GM12865 (cell line): ENCODE results near the gene GPX6.

Experiments
- DNase-seq: peaks from one replicate; pipeline ENCODE4 v3.0.0; 2010; ENCODE audit warnings: low read depth
- H3K4me3 ChIP-seq: 2 replicates; pipeline ENCODE4 v1.5.1; 2011; ENCODE audit warnings: mild to moderate bottlenecking, low read depth, low read length, control low read depth
- CTCF ChIP-seq: IDR thresholded peaks from 2 replicates; pipeline ENCODE4 v1.5.1; 2011; ENCODE audit warnings: low read length, control low read depth, low read depth, inconsistent platforms; ENCODE audit not compliant: insufficient read depth; ENCODE audit errors: missing control alignments

Gene GPX6

GRCh38 chr6:28515676-28516075 lies at the start of gene GPX6:
Gene GPX6 (minus strand): TSS chr6:28515793. CDS start chr6:28515743, 50 bp downstream.
- DNase-seq = no peak
- no peak within 1 kb of the TSS for H3K4me3 ChIP-seq
- no peak for TF ChIP-seq CTCF

- no peak for TF ChIP-seq CTCF
- no peak for DNase-seq
- H3K4me3 ChIP-seq = no peak overlapping the region
These were observed 48.0 kb upstream of the GPX6 start for GRCh38 chr6:28563430-28564095.

- no peak overlapping the region for H3K4me3 ChIP-seq
- no peak for DNase-seq
- no peak for TF ChIP-seq CTCF
These were observed 43.0 kb upstream of the GPX6 start for GRCh38 chr6:28558629-28559028.

- DNase-seq = no peak
- no peak overlapping the region for H3K4me3 ChIP-seq
- no peak for TF ChIP-seq CTCF
These were observed 39.5 kb upstream of the GPX6 start for GRCh38 chr6:28555136-28555535.

- H3K4me3 ChIP-seq = peak overlapping the region; percentile 14
- TF ChIP-seq CTCF = no peak
- DNase-seq = peak; percentile 37
These were observed 38.6 kb upstream of the GPX6 start for GRCh38 chr6:28553986-28554881.

- TF ChIP-seq CTCF = no peak
- DNase-seq = no peak
- H3K4me3 ChIP-seq = peak overlapping the region; percentile 14; the same call in 1 of the 2 replicates
These were observed 37.9 kb upstream of the GPX6 start for GRCh38 chr6:28553384-28553985.
